Fibroblast of mammary gland (primary cell): Measurements from ENCODE around the gene CDH13.

Experiments
- DNase-seq: peaks from one replicate; pipeline ENCODE4 v3.0.0-alpha.2; 2010; ENCODE audit warnings: low read depth
- H3K4me3 ChIP-seq: 2 replicates; pipeline ENCODE4 v1.5.1; 2011; ENCODE audit warnings: low read depth, mild to moderate bottlenecking, low read length, moderate library complexity; ENCODE audit not compliant: control insufficient read depth
- TF ChIP-seq, protein P1 (sequence below): conservative IDR thresholded peaks from 2 replicates; pipeline ENCODE4 v1.5.1; 2011; ENCODE audit warnings: low read depth, low read length, inconsistent platforms; ENCODE audit not compliant: control insufficient read depth, insufficient read depth

CDH13 gene

DNA sequence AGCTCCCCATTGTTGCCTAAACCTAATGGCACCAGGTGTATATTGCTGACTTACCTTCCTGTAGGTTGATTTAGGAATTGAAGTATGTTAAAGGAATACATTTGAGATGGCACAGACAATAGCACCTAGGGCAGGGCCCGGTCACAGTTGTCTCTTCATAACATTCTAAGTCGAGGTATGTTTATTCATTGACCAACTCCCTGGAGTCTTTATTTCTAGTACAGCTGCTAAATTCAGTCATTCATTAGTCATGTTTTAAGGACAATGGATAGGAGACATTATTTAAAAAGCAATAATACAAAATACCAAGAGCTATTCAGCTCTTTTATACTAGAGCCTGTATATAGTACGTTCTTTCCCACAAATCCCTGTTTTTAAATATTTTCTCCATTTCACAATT lies 811.6 kb downstream of the CDH13 start:
- no peak for DNase-seq
- no peak overlapping the region for H3K4me3 ChIP-seq
- TF ChIP-seq, protein P1, sequence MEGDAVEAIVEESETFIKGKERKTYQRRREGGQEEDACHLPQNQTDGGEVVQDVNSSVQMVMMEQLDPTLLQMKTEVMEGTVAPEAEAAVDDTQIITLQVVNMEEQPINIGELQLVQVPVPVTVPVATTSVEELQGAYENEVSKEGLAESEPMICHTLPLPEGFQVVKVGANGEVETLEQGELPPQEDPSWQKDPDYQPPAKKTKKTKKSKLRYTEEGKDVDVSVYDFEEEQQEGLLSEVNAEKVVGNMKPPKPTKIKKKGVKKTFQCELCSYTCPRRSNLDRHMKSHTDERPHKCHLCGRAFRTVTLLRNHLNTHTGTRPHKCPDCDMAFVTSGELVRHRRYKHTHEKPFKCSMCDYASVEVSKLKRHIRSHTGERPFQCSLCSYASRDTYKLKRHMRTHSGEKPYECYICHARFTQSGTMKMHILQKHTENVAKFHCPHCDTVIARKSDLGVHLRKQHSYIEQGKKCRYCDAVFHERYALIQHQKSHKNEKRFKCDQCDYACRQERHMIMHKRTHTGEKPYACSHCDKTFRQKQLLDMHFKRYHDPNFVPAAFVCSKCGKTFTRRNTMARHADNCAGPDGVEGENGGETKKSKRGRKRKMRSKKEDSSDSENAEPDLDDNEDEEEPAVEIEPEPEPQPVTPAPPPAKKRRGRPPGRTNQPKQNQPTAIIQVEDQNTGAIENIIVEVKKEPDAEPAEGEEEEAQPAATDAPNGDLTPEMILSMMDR: no peak

DNA sequence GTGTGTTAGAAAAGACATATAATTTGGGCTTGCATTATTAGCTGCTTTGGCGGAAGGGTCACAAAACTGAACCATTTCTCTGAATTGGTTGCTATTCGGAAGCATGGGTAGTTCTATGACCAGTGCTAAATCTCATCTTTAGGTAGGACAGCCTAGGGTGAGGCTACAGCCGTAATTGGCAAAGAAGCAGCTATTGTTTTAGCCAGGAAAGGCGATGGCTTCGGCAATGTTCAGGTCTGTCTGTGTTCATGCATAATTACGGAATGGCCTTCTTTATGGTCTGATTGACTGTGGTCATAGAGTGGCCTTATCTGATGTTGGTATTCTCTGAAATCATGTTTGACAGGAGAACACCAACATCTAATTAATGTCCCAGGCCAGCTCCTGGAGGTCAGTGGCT lies 812.6 kb downstream of the CDH13 start:
- TF ChIP-seq, protein P1: no peak
- H3K4me3 ChIP-seq: no peak overlapping the region
- no peak for DNase-seq

DNA sequence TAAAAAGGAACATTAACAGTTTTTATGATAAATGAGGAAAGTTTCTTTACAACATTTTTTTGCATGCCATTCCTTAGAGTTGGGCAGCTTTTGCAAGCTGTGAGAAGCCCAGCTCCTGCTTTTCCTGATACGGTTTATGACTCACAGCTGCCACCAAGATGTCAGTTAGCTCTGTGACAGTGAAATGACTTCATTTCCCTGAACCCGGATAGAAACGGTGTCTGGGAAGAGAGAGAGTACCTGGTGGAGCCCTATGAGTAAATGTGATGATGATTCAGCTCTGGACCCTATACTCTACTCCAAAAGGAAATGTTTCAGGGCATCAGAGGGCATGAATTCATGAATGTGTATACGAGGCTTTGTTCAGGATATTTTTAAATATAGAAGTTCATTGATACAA lies 814.7 kb downstream of the CDH13 start:
- no peak for DNase-seq

DNA sequence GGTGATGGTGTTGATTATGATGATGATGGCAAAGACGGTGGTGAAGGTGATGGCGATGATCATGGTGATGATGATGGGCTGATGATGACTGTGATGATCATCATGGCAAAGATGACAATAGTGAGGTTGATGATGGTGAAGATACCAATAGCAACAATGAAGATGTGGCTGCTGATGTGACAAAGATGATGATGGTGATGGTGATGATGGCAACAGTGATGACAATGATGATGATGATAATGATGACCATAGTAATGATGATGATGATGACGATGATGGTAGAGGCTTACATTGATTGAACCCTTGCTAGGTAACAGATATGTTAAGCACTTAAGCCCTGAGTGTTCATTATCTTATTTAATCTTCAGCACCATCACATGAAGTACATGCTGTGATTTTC lies 817.2 kb downstream of the CDH13 start:
- no peak for DNase-seq
- TF ChIP-seq, protein P1: no peak
- H3K4me3 ChIP-seq: no peak overlapping the region

More for the DNA sequence above, 814.7 kb downstream of the CDH13 start:
- H3K4me3 ChIP-seq: no peak overlapping the region
- TF ChIP-seq, protein P1: no peak

DNA sequence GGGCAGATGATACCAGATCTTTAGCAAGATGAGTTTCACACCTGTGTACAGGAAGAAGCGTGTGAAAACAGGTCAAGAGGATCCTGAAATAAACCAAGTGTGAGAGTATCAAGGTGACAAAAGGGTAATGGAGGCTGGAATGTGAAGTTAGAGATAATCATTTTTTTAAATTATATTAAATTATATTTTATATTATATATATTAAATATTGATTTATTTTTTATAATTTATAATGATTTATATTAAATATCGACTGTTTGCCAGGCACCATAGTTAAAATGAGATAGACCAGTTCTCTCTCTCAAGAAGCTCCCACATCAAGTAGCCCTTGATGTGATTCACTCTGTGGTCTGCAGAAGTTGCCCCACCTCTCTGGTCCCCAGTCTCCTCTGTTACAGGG lies 820.8 kb downstream of the CDH13 start:
- DNase-seq: no peak
- TF ChIP-seq, protein P1: no peak
- no peak overlapping the region for H3K4me3 ChIP-seq

DNA sequence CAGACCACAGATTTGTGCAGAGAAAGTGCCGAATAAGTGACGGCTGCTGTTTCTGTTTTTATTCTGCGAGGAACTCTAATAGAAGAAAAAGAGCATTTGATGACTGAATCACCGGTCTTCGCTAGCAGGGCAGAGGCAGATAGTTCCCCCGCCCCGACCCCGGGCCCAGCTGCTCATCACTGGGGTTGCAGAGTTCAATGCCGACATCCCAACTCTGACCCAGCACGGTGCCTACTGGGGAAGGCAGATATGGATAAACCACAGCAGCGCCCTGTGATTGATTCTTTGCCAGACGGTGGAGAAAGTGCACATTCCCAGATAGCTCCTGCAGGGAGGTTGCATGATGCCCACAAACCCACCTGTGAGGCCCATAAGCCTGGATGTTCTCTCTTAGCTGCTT lies 823.1 kb downstream of the CDH13 start:
- no peak overlapping the region for H3K4me3 ChIP-seq
- DNase-seq: no peak
- TF ChIP-seq, protein P1: no peak

DNA sequence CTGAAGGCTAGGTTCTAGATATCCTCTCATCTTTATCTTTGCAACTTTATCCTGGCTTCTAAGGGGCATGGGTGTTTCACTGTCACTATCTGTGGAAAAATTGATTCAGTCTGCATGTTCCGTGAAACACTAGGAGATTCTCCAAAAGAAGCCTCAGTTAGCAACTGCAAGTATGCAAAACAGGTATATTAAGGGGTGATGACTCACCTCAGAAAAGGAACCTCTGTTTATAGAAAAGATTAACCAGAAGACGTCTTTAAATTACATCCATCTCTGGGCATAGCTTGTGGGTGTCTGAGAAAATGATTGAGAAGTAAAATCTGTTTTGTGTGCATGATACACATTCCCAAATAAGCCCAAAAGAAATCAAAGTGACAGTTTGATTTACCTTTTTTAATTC lies 827.2 kb downstream of the CDH13 start:
- no peak overlapping the region for H3K4me3 ChIP-seq
- DNase-seq: no peak
- TF ChIP-seq, protein P1: no peak
